GM12892 (cell line): ENCODE measurements around the gene RAP2A.

ENCODE experiments used
- POLR2A ChIP-seq: IDR thresholded peaks from 2 replicates; pipeline ENCODE4 v1.6.1; 2011; ENCODE audit warnings: low read depth, low read length, control low read depth
- POLR2AphosphoS5 ChIP-seq: IDR thresholded peaks from 2 replicates; pipeline ENCODE4 v1.6.1; 2011; ENCODE audit warnings: low read depth, low read length, control low read depth
- TAF1 ChIP-seq: IDR thresholded peaks from 2 replicates; pipeline ENCODE4 v1.6.1; 2011; ENCODE audit warnings: low read depth, mild to moderate bottlenecking, control low read depth, low read length, borderline replicate concordance

- no peak for TF ChIP-seq TAF1
- no peak for TF ChIP-seq POLR2AphosphoS5
- TF ChIP-seq POLR2A = no peak
Observed at GRCh38 chr13:97425590-97425989, 8.4 kb upstream of the RAP2A start.
